Endodermal cell (in vitro differentiated cells): ENCODE data around the gene DUSP6. TPM values are rescaled to one million over a fixed set of nuclear protein-coding genes. Genes with fewer than 3 reads are reported as not detected.

Source experiments
- DNase-seq: peaks from one replicate; pipeline ENCODE4 v3.0.0-alpha.2; 2017
- H3K27ac ChIP-seq: 2 replicates; pipeline ENCODE4 v1.5.1; 2013; ENCODE audit warnings: mild to moderate bottlenecking, low read depth, low read length, moderate library complexity
- H3K27me3 ChIP-seq: 2 replicates; pipeline ENCODE4 v1.6.1; 2013; ENCODE audit warnings: mild to moderate bottlenecking, low read length, moderate library complexity; ENCODE audit not compliant: insufficient read depth, control insufficient read depth, poor library complexity, severe bottlenecking
- H3K36me3 ChIP-seq: 2 replicates; pipeline ENCODE4 v1.7.0; 2013; ENCODE audit warnings: mild to moderate bottlenecking, low read length, moderate library complexity; ENCODE audit not compliant: control insufficient read depth, insufficient read depth
- H3K4me1 ChIP-seq: one replicate; pipeline ENCODE4 v1.7.0; 2013; ENCODE audit warnings: low read length; ENCODE audit not compliant: control insufficient read depth, insufficient read depth
- H3K4me3 ChIP-seq: 2 replicates; pipeline ENCODE4 v1.5.1; 2013; ENCODE audit warnings: mild to moderate bottlenecking, low read length, moderate library complexity
- H3K9ac ChIP-seq: 2 replicates; pipeline ENCODE4 v1.6.1; 2013; ENCODE audit warnings: mild to moderate bottlenecking, low read length, moderate library complexity; ENCODE audit not compliant: poor library complexity, severe bottlenecking; ENCODE audit errors: extremely low read depth
- H3K9me3 ChIP-seq: 2 replicates; pipeline ENCODE4 v1.6.1; 2013; ENCODE audit warnings: mild to moderate bottlenecking, low read length, moderate library complexity; ENCODE audit not compliant: control insufficient read depth
- H3K27ac Mint-ChIP-seq: 2 replicates; pipeline ENCODE4 v1.8.0; 2020; ENCODE audit warnings: mixed read lengths
- H3K27me3 Mint-ChIP-seq: 2 replicates; pipeline ENCODE4 v1.8.0; 2021; ENCODE audit warnings: mild to moderate bottlenecking, mixed read lengths; ENCODE audit not compliant: insufficient read depth
- H3K36me3 Mint-ChIP-seq: 2 replicates; pipeline ENCODE4 v1.8.0; 2020; ENCODE audit warnings: low read depth, mixed read lengths
- H3K4me1 Mint-ChIP-seq: 2 replicates; pipeline ENCODE4 v1.8.0; 2020; ENCODE audit warnings: mixed read lengths
- H3K4me3 Mint-ChIP-seq: 2 replicates; pipeline ENCODE4 v1.8.0; 2020; ENCODE audit warnings: mild to moderate bottlenecking, moderate library complexity, mixed read lengths
- H3K9me3 Mint-ChIP-seq: 2 replicates; pipeline ENCODE4 v1.8.0; 2020; ENCODE audit warnings: mild to moderate bottlenecking, mixed read lengths
- WGBS, 2 experiments: methylation state at CpG; one replicate each; pipeline versions ENCODE4 v1.1.5 to v1.1.7; 2013; ENCODE audit warnings: missing lambda C conversion rate in 2 of 2, mixed read lengths in 1 of 2; ENCODE audit not compliant: insufficient coverage in 1 of 2, insufficient read length in 1 of 2; 5-methylcytosine and 5-hydroxymethylcytosine counted together
- total RNA-seq, 2 donors: library from RNA; stranded (reverse); fragmentation: NEBNext Ultra II Directional in 1 of 2; extraction: Animal tissue kit (Norgen Biotek cat#: 25700) in 1 of 2; gene quantifications; 2 replicates in 1 of 2; 3 replicates in 1 of 2; pipeline ENCODE4 v1.2.1, GENCODE V29; 2021
- TF ChIP-seq, protein P1 (sequence below): fragments of 200-600 bp; sonication (generic); conservative IDR thresholded peaks from 2 replicates; pipeline ENCODE4 v1.5.0; 2021; ENCODE audit warnings: antibody characterized with exemption, mild to moderate bottlenecking

Gene DUSP6
- total RNA-seq, 2 donors from 2014 or later = 85.9 to 123 TPM

DNA sequence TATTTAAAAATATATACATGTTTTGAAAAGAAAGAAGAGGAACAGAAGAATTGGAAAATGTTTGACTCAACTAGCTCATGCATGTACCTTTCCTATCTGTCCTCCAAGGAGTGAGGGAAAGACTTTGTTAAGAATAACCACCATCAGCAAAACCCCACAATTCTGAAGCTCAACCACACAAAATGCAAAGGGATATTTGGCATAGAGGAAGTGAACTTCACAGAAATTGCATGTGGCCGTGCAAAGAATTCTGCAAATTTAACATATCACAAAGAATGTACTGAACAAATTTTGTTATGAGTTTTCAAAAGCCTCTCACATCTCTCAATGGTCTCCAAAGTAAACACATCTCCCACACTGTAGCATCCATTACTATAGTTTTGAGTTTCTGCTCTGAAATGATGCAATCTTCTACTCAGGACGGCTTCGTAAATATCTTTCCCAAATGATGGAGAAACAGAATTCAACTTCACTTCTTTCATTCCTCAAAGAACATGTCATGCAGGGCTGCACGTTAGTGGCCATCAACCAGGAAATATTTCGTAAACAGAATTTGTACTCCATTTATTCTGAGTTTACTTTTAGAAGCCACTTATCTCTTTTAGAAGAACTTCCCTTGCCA is 17.6 kb downstream of the DUSP6 start:
- WGBS, 2 experiments = 89 to 95% methylated on average over 5 of the region's 5 CpGs
- DNase-seq = no peak
- Histone ChIP-seq H3K9ac (no peak overlapping the region), H3K4me1 (no peaks in the 10 kb centered on the region), H3K36me3 (no peaks in the 10 kb centered on the region), H3K9me3 (peaks cover 15% of the 10 kb centered on the region), H3K4me3 (no peak overlapping the region), H3K27me3 (no peaks in the 10 kb centered on the region), H3K27ac (no peak overlapping the region)
- Mint-ChIP-seq H3K9me3 (peaks cover 8% of the 10 kb centered on the region), H3K36me3 (no peaks in the 10 kb centered on the region), H3K4me3 (no peak overlapping the region), H3K27me3 (peaks cover 1% of the 10 kb centered on the region), H3K4me1 (peaks cover 36% of the 10 kb centered on the region), H3K27ac (no peak overlapping the region)
- TF ChIP-seq, protein P1, sequence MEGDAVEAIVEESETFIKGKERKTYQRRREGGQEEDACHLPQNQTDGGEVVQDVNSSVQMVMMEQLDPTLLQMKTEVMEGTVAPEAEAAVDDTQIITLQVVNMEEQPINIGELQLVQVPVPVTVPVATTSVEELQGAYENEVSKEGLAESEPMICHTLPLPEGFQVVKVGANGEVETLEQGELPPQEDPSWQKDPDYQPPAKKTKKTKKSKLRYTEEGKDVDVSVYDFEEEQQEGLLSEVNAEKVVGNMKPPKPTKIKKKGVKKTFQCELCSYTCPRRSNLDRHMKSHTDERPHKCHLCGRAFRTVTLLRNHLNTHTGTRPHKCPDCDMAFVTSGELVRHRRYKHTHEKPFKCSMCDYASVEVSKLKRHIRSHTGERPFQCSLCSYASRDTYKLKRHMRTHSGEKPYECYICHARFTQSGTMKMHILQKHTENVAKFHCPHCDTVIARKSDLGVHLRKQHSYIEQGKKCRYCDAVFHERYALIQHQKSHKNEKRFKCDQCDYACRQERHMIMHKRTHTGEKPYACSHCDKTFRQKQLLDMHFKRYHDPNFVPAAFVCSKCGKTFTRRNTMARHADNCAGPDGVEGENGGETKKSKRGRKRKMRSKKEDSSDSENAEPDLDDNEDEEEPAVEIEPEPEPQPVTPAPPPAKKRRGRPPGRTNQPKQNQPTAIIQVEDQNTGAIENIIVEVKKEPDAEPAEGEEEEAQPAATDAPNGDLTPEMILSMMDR = no peak

DNA sequence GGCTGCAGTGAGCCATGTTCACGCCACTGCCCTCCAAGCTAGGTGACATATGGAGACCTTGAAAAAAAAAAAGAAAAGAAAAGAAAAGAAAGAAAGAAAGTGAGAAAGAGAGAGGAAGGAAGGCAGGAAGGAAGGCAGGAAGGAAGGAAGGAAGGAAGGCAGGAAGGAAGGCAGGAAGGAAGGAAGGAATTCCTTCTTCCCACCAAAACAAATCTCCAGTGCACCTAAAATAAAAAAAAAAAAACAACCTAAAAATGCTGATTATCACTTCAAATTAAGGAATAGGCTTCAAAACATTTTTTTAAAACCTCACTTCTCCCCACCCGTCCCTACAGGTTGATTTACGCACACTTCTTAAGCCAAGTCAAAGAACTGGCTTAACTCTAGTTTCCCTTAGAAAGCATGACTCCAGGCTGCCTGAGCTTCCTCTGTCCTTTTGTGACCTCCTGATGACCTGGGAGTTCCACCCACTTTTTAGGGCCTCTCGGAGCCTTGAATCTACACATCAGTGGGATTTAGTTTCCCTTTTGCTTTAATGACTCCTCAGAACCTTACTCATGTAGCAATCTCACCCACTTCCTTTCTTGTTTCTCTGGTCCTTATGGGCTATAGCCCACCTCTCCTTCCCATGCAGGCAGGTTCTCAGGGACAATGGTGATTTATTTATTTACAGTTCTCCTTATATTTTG is 18.6 kb downstream of the DUSP6 start:
- 63 to 80% methylated on average over 3 to 4 of the region's 4 CpGs for WGBS, 2 experiments

DNA sequence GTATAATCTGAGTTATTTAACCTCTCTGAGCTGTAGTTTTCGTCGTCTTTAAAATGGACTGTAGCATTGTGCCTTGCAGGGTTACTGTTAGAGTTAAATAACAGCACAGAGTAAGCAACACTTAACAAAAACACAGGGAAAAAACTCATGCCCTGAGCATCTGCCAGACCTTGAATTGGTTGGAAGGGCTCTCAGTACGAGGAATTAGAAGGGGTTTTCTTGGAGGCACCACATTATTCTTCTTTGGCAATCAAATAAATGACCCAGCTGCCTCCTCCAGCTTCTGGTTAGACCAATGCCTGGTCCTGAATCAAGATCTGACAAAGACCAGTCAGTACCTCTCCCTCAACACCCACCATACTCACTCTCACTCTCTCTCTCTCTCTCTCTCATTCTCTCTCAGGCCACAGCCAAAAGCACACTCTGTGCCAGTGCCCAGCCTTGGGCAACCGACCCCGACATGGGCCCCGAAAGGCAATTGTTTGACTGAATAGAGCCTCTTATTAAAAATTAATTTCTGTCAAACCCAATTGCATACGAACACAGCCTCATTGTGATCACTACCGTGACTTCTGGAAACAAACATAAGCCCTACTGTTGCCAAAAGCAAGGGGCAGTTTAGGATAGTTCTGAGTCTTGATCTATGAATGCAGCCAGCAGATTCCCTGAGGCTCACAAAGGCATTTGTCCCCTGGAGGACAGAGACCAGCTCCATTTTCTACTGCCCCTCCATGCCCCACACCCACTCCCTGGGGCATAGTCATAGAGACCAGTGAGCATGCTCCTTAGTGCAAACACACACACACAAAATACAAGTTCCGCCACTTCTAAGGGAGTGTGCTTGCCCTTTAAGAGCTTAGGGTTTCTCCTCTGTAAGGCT is 23.9 kb downstream of the DUSP6 start:
- no peak overlapping the region for H3K4me3 Mint-ChIP-seq
- H3K27me3 Mint-ChIP-seq = peaks cover 3% of the 10 kb centered on the region
- WGBS, 2 experiments = 76 to 93% methylated on average over 4 to 7 of the region's 9 CpGs
- Histone ChIP-seq H3K4me3 (no peak overlapping the region), H3K9ac (no peak overlapping the region), H3K4me1 (peaks cover 12% of the 10 kb centered on the region), H3K36me3 (no peaks in the 10 kb centered on the region), H3K27me3 (no peaks in the 10 kb centered on the region), H3K27ac (no peak overlapping the region), H3K9me3 (peaks cover 15% of the 10 kb centered on the region)
- peaks cover 11% of the 10 kb centered on the region for H3K9me3 Mint-ChIP-seq
- peaks cover 49% of the 10 kb centered on the region for H3K4me1 Mint-ChIP-seq
- no peaks in the 10 kb centered on the region for H3K36me3 Mint-ChIP-seq
- DNase-seq = no peak
- TF ChIP-seq, protein P1 = no peak
- no peak overlapping the region for H3K27ac Mint-ChIP-seq

More for the DNA sequence above, 18.6 kb downstream of the DUSP6 start:
- Histone ChIP-seq H3K36me3 (no peaks in the 10 kb centered on the region), H3K9me3 (peaks cover 15% of the 10 kb centered on the region), H3K4me3 (no peak overlapping the region), H3K27me3 (no peaks in the 10 kb centered on the region), H3K4me1 (no peaks in the 10 kb centered on the region), H3K27ac (no peak overlapping the region), H3K9ac (no peak overlapping the region)
- peak; percentile 50 for DNase-seq
- peaks cover 11% of the 10 kb centered on the region for H3K9me3 Mint-ChIP-seq
- no peak overlapping the region for H3K4me3 Mint-ChIP-seq
- H3K27ac Mint-ChIP-seq = no peak overlapping the region
- peaks cover 38% of the 10 kb centered on the region for H3K4me1 Mint-ChIP-seq
- H3K36me3 Mint-ChIP-seq = no peaks in the 10 kb centered on the region
- H3K27me3 Mint-ChIP-seq = peaks cover 1% of the 10 kb centered on the region
- TF ChIP-seq, protein P1 = no peak
